GM12878 (cell line): Measurements from ENCODE around the gene ZBTB37. TPM values are rescaled to one million over a fixed set of nuclear protein-coding genes. Genes with fewer than 3 reads are reported as not detected.

Source experiments
- ASH2L ChIP-seq: fragments of 300-600, 200-600 bp; sonication (generic); IDR thresholded peaks from 2 replicates; pipeline ENCODE4 v1.6.1; 2017; ENCODE audit warnings: low read depth, mild to moderate bottlenecking, borderline replicate concordance
- BCL11A ChIP-seq: IDR thresholded peaks from 2 replicates; pipeline ENCODE4 v1.6.1; 2011; ENCODE audit warnings: low read depth, low read length
- BCLAF1 ChIP-seq: fragments of 450-650 bp; IDR thresholded peaks from 2 replicates; pipeline ENCODE4 v1.6.1; 2017; ENCODE audit warnings: antibody characterized with exemption, mild to moderate bottlenecking, moderate library complexity
- CBX5 ChIP-seq: sonication (generic); IDR thresholded peaks from 2 replicates; pipeline ENCODE4 v1.6.1; 2016; ENCODE audit warnings: low read depth, moderate library complexity, mild to moderate bottlenecking, inconsistent platforms
- CEBPB ChIP-seq, 2 experiments: fragments of 150-350 bp in 1 of 2; IDR thresholded peaks; 2 replicates each; pipeline ENCODE4 v1.6.1; 2012 to 2014; ENCODE audit warnings: low read depth in 2 of 2, low read length in 2 of 2, borderline replicate concordance in 1 of 2, inconsistent platforms in 1 of 2
- FOS ChIP-seq: IDR thresholded peaks from 3 replicates; pipeline ENCODE4 v1.6.1; 2011; ENCODE audit warnings: borderline replicate concordance; ENCODE audit not compliant: insufficient read length; ENCODE audit errors: extremely low read depth
- IKZF1 ChIP-seq: fragments of 450-650 bp; conservative IDR thresholded peaks from 2 replicates; pipeline ENCODE4 v1.6.1; 2017; ENCODE audit warnings: antibody characterized with exemption, mild to moderate bottlenecking
- IRF4 ChIP-seq: IDR thresholded peaks from 2 replicates; pipeline ENCODE4 v1.6.1; 2011; ENCODE audit warnings: low read depth, low read length
- JUNB ChIP-seq: IDR thresholded peaks from 2 replicates; pipeline ENCODE4 v1.6.1; 2016; ENCODE audit warnings: antibody characterized with exemption, mild to moderate bottlenecking
- JUND ChIP-seq: IDR thresholded peaks from 2 replicates; pipeline ENCODE4 v1.6.1; 2012; ENCODE audit warnings: low read depth, mild to moderate bottlenecking, low read length, improper control_type of control experiment, moderate library complexity
- KDM1A ChIP-seq: fragments of 200-600 bp; sonication (generic); IDR thresholded peaks from 2 replicates; pipeline ENCODE4 v1.6.1; 2016; ENCODE audit warnings: borderline replicate concordance
- KLF5 ChIP-seq: fragments of 450-650 bp; IDR thresholded peaks from 2 replicates; pipeline ENCODE4 v1.6.1; 2014; ENCODE audit warnings: mild to moderate bottlenecking; ENCODE audit not compliant: partially characterized antibody
- PKNOX1 ChIP-seq: fragments of 450-650 bp; IDR thresholded peaks from 2 replicates; pipeline ENCODE4 v1.6.1; 2016; ENCODE audit warnings: mild to moderate bottlenecking
- RAD21 ChIP-seq: IDR thresholded peaks from 2 replicates; pipeline ENCODE4 v1.6.1; 2011; ENCODE audit warnings: mild to moderate bottlenecking, low read depth, low read length, moderate library complexity; ENCODE audit not compliant: insufficient read depth
- REST ChIP-seq: IDR thresholded peaks from 2 replicates; pipeline ENCODE4 v1.6.1; 2012; ENCODE audit warnings: mild to moderate bottlenecking, low read depth, low read length
- SMAD1 ChIP-seq: fragments of 450-650 bp; IDR thresholded peaks from 2 replicates; pipeline ENCODE4 v1.6.1; 2018; ENCODE audit warnings: mild to moderate bottlenecking, low read depth; ENCODE audit not compliant: partially characterized antibody
- SREBF1 ChIP-seq: IDR thresholded peaks from 2 replicates; pipeline ENCODE4 v1.6.1; 2012; ENCODE audit warnings: mild to moderate bottlenecking, low read length
- YY1 ChIP-seq: IDR thresholded peaks from 2 replicates; pipeline ENCODE4 v1.6.1; 2011; ENCODE audit warnings: low read depth, mild to moderate bottlenecking, low read length
- ZNF592 ChIP-seq: fragments of 450-650 bp; IDR thresholded peaks from 2 replicates; pipeline ENCODE4 v1.6.1; 2017; ENCODE audit warnings: mild to moderate bottlenecking, moderate library complexity
- polyA plus RNA-seq, 11 experiments: library from polyadenylated mRNA; depleted of rRNA in 4 of 11; unstranded in 6 of 11; stranded (reverse) in 5 of 11; fragments of >200 nt; fragmentation: Nextera tagmentation in 4 of 11; fragmentation: Illumina TruSeq in 1 of 11; extraction: Ambion mirVana in 4 of 11; extraction: Trizol in 1 of 11; gene quantifications; 1 replicate in 1 of 11; 2 replicates in 10 of 11; pipeline versions ENCODE4 v1.2.1 to v1.2.3, GENCODE V29; 2011 to 2016; ENCODE audit warnings: inconsistent platforms in 2 of 11, missing spikeins in 2 of 11, low read depth in 1 of 11
- total RNA-seq, 4 experiments: library from RNA; depleted of rRNA in 3 of 4; stranded (reverse); fragments of >200 nt in 3 of 4; fragmentation: Illumina TruSeq in 1 of 4; extraction: Trizol in 1 of 4; gene quantifications; 2 replicates each; pipeline versions ENCODE4 v1.2.1 to v1.2.3, GENCODE V29; 2013 to 2021

Gene ZBTB37
- total and polyA plus RNA-seq, 10 of the 15 experiments (the other 5 are each of a cell fraction or from before 2014, with no cell fraction given): 0.16 to 5.7 (median 1.9) TPM

GRCh38 chr1:173867753-173868265 lies 371 bp upstream of the ZBTB37 start, which contains the start of gene GAS5 (continued):
- TF ChIP-seq BCLAF1 (no peak), YY1 (peak; percentile 92), SREBF1 (no peak), CEBPB (IDR thresholded peaks at IDR 0.05; ENCODE audit: borderline replicate concordance in 1 of 2, low read depth in 2 of 2, low read length in 2 of 2) (no peak; a peak in 1 of 4 replicates), PKNOX1 (peak; percentile 85), IRF4 (0 out of 2 replicates have a peak, but pooled peaks have one; percentile 29), IKZF1 (no peak), JUND (peak; percentile 32; the same call in 1 of the 2 replicates), ZNF592 (no peak), FOS (no peak), RAD21 (no peak), REST (peak; percentile 52), BCL11A (no peak), SMAD1 (peak; percentile 95), CBX5 (no peak), KDM1A (no peak), ASH2L (no peak), KLF5 (peak; percentile 76), JUNB (peak; percentile 28; the same call in 1 of the 2 replicates)
